A673 (cell line): ENCODE data around the gene EVX2. TPM values are rescaled to one million over a fixed set of nuclear protein-coding genes. Genes with fewer than 3 reads are reported as not detected.

Experiments
- BruUV-seq: library from RNA; stranded (reverse); fragments of 400-500 nt; replicated peaks from 2 replicates; lab custom pipeline; 2021; lab: Mats Ljungman, UMichigan
- CTCF ChIA-PET: fragments of 300-600 bp; sonication (Branson Sonifier 250); formaldehyde crosslinking; loops from one replicate; lab custom pipeline; 2022; ENCODE audit warnings: antibody characterized with exemption; lab: Charles Lee
- POLR2A ChIA-PET: fragments of 300-600 bp; sonication (Branson Sonifier 250); formaldehyde crosslinking; loops from one replicate; lab custom pipeline; 2022; ENCODE audit warnings: antibody characterized with exemption; ENCODE audit not compliant: low non-redundant PET; lab: Charles Lee
- DNase-seq: peaks from one replicate; pipeline ENCODE4 v3.0.0-alpha.2; 2015; ENCODE audit warnings: low spot score
- H3K27ac ChIP-seq: fragments of 200-600 bp; sonication (generic); 2 replicates; pipeline ENCODE4 v1.5.1; 2016; ENCODE audit warnings: mixed run types, low read depth, mild to moderate bottlenecking, mixed read lengths, antibody characterized with exemption, low read length; ENCODE audit not compliant: poor library complexity, severe bottlenecking
- H3K27me3 ChIP-seq: fragments of 200-600 bp; sonication (generic); replicated peaks from 2 replicates; pipeline ENCODE4 v1.6.1; 2017; ENCODE audit warnings: mixed run types, low read depth, mild to moderate bottlenecking, mixed read lengths, antibody characterized with exemption, low read length; ENCODE audit not compliant: insufficient read depth, poor library complexity
- H3K36me3 ChIP-seq: fragments of 200-600 bp; sonication (generic); 2 replicates; pipeline ENCODE4 v1.6.1; 2016; ENCODE audit warnings: mixed run types, mild to moderate bottlenecking, mixed read lengths, antibody characterized with exemption, low read length; ENCODE audit not compliant: insufficient read depth, poor library complexity, severe bottlenecking
- H3K4me1 ChIP-seq: fragments of 200-600 bp; sonication (generic); 2 replicates; pipeline ENCODE4 v1.6.1; 2017; ENCODE audit warnings: mixed run types, mild to moderate bottlenecking, mixed read lengths, antibody characterized with exemption, low read length; ENCODE audit not compliant: insufficient read depth, poor library complexity, severe bottlenecking
- H3K4me3 ChIP-seq: fragments of 200-600 bp; sonication (generic); 2 replicates; pipeline ENCODE4 v1.5.1; 2016; ENCODE audit warnings: low read depth, mixed run types, mild to moderate bottlenecking, mixed read lengths, low read length; ENCODE audit not compliant: poor library complexity, severe bottlenecking
- H3K9me3 ChIP-seq: fragments of 200-600 bp; sonication (generic); 2 replicates; pipeline ENCODE4 v1.6.1; 2016; ENCODE audit warnings: mixed run types, low read depth, mild to moderate bottlenecking, mixed read lengths, antibody characterized with exemption, low read length; ENCODE audit not compliant: poor library complexity, severe bottlenecking
- CTCF ChIP-seq: fragments of 300-800, 200-600 bp; sonication (generic); conservative IDR thresholded peaks from 2 replicates; pipeline ENCODE4 v1.5.1; 2017; ENCODE audit warnings: low read depth, mild to moderate bottlenecking, antibody characterized with exemption, low read length, moderate library complexity, mixed read lengths
- EZH2 ChIP-seq: fragments of 200-600 bp; sonication (generic); IDR thresholded peaks from 2 replicates; pipeline ENCODE4 v1.6.1; 2017; ENCODE audit warnings: borderline replicate concordance, low read depth, mild to moderate bottlenecking, mixed read lengths, antibody characterized with exemption, low read length; ENCODE audit not compliant: poor library complexity, severe bottlenecking
- intact Hi-C: fragments of 100-400 bp; cut with micrococcal nuclease; formaldehyde crosslinking; loops from one replicate; pipeline ENCODE4 v1.10.0; 2022; ENCODE audit not compliant: unreplicated experiment
- total RNA-seq: library from RNA; stranded (reverse); gene quantifications from 2 replicates; pipeline ENCODE4 v1.2.3, GENCODE V29; 2021

Gene EVX2
- total RNA-seq, 1 experiment from 2014 or later, result 0.41 TPM

DNA sequence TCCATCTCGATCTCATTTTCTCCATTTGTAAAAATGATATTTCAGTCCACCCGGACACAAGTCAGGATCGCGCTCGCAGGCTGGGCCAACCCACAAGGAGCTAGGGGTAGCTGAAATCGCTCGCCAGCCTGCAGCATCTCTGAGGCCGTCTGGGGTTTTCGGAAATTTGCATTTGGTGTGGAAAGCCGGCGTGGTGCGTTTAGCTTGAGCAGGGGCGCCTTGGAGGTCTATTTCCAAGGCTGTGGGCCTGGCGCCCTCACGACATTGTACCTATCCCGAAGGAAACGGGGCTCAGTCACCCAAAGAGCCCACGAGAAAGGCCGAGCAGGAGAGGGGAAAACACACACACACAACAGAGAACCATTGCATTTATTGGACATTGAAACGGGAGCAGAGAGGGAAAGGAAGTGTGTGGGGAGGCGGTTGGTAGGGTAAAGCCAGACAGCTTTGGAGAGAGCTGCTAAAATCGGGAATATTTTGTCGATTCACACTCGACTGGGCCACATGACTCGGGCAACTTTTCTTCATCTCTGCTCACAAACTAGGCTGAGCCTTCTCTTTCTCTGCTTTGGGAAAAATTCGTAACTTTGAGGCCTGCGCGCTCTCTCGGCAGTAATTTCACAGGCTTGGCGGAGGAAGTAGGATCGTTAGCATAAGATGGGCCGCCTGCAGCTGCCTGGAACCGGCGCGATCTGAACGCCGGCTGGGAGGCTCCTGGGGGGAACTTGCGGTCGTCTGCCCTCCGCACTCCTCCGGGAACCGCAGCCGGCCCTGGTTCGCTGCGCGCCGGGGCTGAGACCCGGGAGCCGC lies 44.6 kb upstream of the EVX2 start:
- no TSS peak for BruUV-seq
- Histone ChIP-seq H3K36me3 (peaks cover 20% of the 10 kb centered on the region), H3K4me1 (peaks cover 45% of the 10 kb centered on the region), H3K27me3 (no peaks in the 10 kb centered on the region), H3K9me3 (no peaks in the 10 kb centered on the region), H3K4me3 (peak overlapping the region; percentile 62), H3K27ac (peak overlapping the region; percentile 98)
- POLR2A ChIA-PET, result interaction anchor here (0.5 to 0.6 kb wide), 2 partner anchors 17 to 1016 kb away, joined by 4 to 6 read pairs; no protein-coding TSS in a partner anchor
- TF ChIP-seq CTCF (no peak), EZH2 (no peak)
- intact Hi-C loops, result loop anchor here (2.0 to 10.0 kb wide), 5 partner anchors 424 to 1626 kb away; no protein-coding TSS in a partner anchor
- CTCF ChIA-PET, result interaction anchor here (0.7 to 2.5 kb wide), 8 partner anchors 11 to 1020 kb away, joined by 3 to 24 read pairs (median 7); no protein-coding TSS in a partner anchor
- DNase-seq, result peak; percentile 81

GRCh38 chr2:176127774-176128072 lies 44.0 kb upstream of the EVX2 start:
- peak; percentile 17 for DNase-seq
- intact Hi-C loops, result loop anchor here (2.0 to 10.0 kb wide), 6 partner anchors 425 to 1627 kb away; no protein-coding TSS in a partner anchor
- ChIA-PET POLR2A (interaction anchor here (0.6 kb wide), 1 partner anchor 16 kb away, joined by 4 read pairs; no protein-coding TSS in a partner anchor), CTCF (interaction anchor here (0.8 to 2.5 kb wide), 7 partner anchors 13 to 526 kb away, joined by 3 to 24 read pairs (median 12); no protein-coding TSS in a partner anchor)
- H3K36me3 ChIP-seq, result peaks cover 23% of the 10 kb centered on the region
- H3K27ac ChIP-seq, result peak overlapping the region; percentile 98
- no peaks in the 10 kb centered on the region for H3K9me3 ChIP-seq
- H3K4me1 ChIP-seq, result peaks cover 38% of the 10 kb centered on the region
- no TSS peak for BruUV-seq
- TF ChIP-seq CTCF (no peak), EZH2 (no peak)
- no peaks in the 10 kb centered on the region for H3K27me3 ChIP-seq
- peak overlapping the region; percentile 62 for H3K4me3 ChIP-seq

DNA sequence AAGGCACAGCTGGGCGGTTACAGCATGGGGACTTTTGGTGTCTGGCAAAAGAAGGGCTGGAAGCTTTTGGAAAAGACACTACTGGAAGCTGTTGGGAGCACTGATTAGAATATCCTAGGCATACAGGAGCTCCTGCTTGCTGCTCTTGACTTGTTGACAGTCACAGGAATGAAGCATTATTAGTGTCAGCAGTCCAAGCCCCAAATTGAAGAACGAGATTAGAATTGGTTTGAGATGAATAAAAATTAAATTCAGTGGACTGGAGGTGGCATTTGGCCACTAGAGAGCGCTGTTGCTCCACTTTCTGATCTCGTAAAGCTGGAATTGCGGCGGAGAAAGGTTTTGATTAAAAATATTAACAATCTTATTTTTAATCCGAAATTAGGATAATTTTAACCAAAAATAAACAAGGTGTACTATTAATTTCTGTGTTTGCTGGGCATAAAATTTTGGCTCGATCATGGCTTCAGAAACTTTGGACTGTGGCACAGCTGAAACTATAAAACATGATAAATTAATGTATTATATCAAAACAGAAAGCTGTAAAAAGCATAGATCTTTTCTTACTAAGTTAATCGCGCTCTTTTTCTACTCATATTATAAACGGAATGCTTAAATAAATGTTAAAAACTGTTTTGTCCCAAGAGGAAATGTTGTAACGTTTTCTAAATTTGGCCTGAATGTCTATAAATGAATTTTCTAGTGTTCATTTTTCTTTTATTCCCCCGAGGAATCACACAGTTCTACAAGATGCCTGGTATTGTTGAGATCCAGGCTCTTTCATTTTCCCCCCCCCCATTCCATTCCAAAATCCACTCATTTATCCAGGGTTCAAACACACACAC lies 43.4 kb upstream of the EVX2 start:
- H3K27ac ChIP-seq, result peak overlapping the region; percentile 98
- no peaks in the 10 kb centered on the region for H3K27me3 ChIP-seq
- H3K9me3 ChIP-seq, result no peaks in the 10 kb centered on the region
- peak overlapping the region; percentile 62 for H3K4me3 ChIP-seq
- DNase-seq, result peak; percentile 87
- BruUV-seq, result no TSS peak
- no peak for TF ChIP-seq EZH2
- TF ChIP-seq CTCF, result peak; percentile 93
- intact Hi-C loops, result loop anchor here (2.0 to 10.0 kb wide), 5 partner anchors 425 to 1628 kb away; no protein-coding TSS in a partner anchor
- peaks cover 38% of the 10 kb centered on the region for H3K4me1 ChIP-seq
- H3K36me3 ChIP-seq, result peaks cover 23% of the 10 kb centered on the region
- POLR2A ChIA-PET, result interaction anchor here (0.5 to 0.7 kb wide), 3 partner anchors 15 to 634 kb away, joined by 3 to 4 read pairs (median 4); no protein-coding TSS in a partner anchor
- CTCF ChIA-PET, result interaction anchor here (0.6 to 2.5 kb wide), 16 partner anchors 9 to 1037 kb away, joined by 3 to 24 read pairs (median 4); no protein-coding TSS in a partner anchor
